H1 (cell line): Measurements from ENCODE around the gene RBFOX1. TPM values are rescaled to one million over a fixed set of nuclear protein-coding genes. Genes with fewer than 3 reads are reported as not detected.

Experiments
- CHD7 ChIP-seq: fragments of 300-600 bp; sonication (generic); IDR thresholded peaks from 2 replicates; pipeline ENCODE4 v1.7.1; 2012; ENCODE audit warnings: low read length, moderate library complexity, mild to moderate bottlenecking, inconsistent platforms; ENCODE audit not compliant: insufficient replicate concordance
- RFX5 ChIP-seq: IDR thresholded peaks from 2 replicates; pipeline ENCODE4 v1.6.1; 2011; ENCODE audit warnings: low read depth, low read length, improper control_type of control experiment, borderline replicate concordance
- TCF12 ChIP-seq: IDR thresholded peaks from 2 replicates; pipeline ENCODE4 v1.6.1; 2011; ENCODE audit warnings: low read depth, mild to moderate bottlenecking, low read length
- polyA plus RNA-seq, 7 experiments: library from polyadenylated mRNA; depleted of rRNA in 3 of 7; stranded (reverse) in 5 of 7; unstranded in 2 of 7; fragments of >200 nt in 5 of 7; fragments of 200-250 nt in 2 of 7; gene quantifications; 1 replicate in 5 of 7; 2 replicates in 1 of 7; 4 replicates in 1 of 7; pipeline versions ENCODE4 v1.2.1 to v1.2.3, GENCODE V29; 2011 to 2013; ENCODE audit warnings: missing spikeins in 2 of 7, mixed read lengths in 2 of 7
- total RNA-seq: library from RNA; stranded (reverse); fragmentation: NEBNext Ultra II Directional; extraction: Animal tissue kit (Norgen Biotek cat#: 25700); gene quantifications from 2 replicates; pipeline ENCODE4 v1.2.1, GENCODE V29; 2021

Gene RBFOX1
- total and polyA plus RNA-seq, 2 of the 8 experiments (the other 6 are each of a cell fraction or from before 2014, with no cell fraction given) = 1.7 to 2.8 TPM

- TF ChIP-seq CHD7 (no peak), TCF12 (no peak), RFX5 (no peak)
These were observed 65.9 kb downstream of the RBFOX1 start (continued) for GRCh38 chr16:7398536-7398935.
